Hepatocyte (in vitro differentiated cells): ENCODE data around the gene FOXL1. TPM values are rescaled to one million over a fixed set of nuclear protein-coding genes. Genes with fewer than 3 reads are reported as not detected.

Experiments
- DNase-seq: peaks from one replicate; pipeline ENCODE4 v3.0.0-alpha.2; 2016; ENCODE audit warnings: low spot score
- H2AFZ ChIP-seq: fragments of 200-600 bp; sonication (generic); 2 replicates; pipeline ENCODE4 v1.6.0; 2016; ENCODE audit warnings: antibody characterized with exemption, mild to moderate bottlenecking
- H3K27ac ChIP-seq: fragments of 200-600 bp; sonication (generic); 2 replicates; pipeline ENCODE4 v1.5.1; 2016; ENCODE audit warnings: mild to moderate bottlenecking
- H3K27me3 ChIP-seq: fragments of 200-600 bp; sonication (generic); 2 replicates; pipeline ENCODE4 v1.6.1; 2016
- H3K36me3 ChIP-seq: fragments of 200-600 bp; sonication (generic); replicated peaks from 2 replicates; pipeline ENCODE4 v1.5.1; 2016; ENCODE audit warnings: low read depth; ENCODE audit not compliant: insufficient read depth
- H3K4me1 ChIP-seq: fragments of 200-600 bp; sonication (generic); 2 replicates; pipeline ENCODE4 v1.5.1; 2016; ENCODE audit warnings: mild to moderate bottlenecking, moderate library complexity; ENCODE audit not compliant: insufficient read depth
- H3K4me2 ChIP-seq: fragments of 200-600 bp; sonication (generic); 2 replicates; pipeline ENCODE4 v1.6.0; 2016
- H3K4me3 ChIP-seq: fragments of 200-600 bp; sonication (generic); 2 replicates; pipeline ENCODE4 v1.5.1; 2016; ENCODE audit warnings: mild to moderate bottlenecking
- H3K79me2 ChIP-seq: fragments of 200-600 bp; sonication (generic); 2 replicates; pipeline ENCODE4 v1.6.0; 2017; ENCODE audit warnings: mild to moderate bottlenecking
- H3K9me2 ChIP-seq: fragments of 200-600 bp; sonication (generic); replicated peaks from 2 replicates; pipeline ENCODE4 v1.6.0; 2017; ENCODE audit warnings: mild to moderate bottlenecking; ENCODE audit not compliant: insufficient read depth
- H3K9me3 ChIP-seq: fragments of 200-600 bp; sonication (generic); 2 replicates; pipeline ENCODE4 v1.5.1; 2016; ENCODE audit warnings: low read depth, mild to moderate bottlenecking
- H4K20me1 ChIP-seq: fragments of 200-600 bp; sonication (generic); 2 replicates; pipeline ENCODE4 v1.6.0; 2016; ENCODE audit warnings: mild to moderate bottlenecking; ENCODE audit not compliant: insufficient read depth, poor library complexity, severe bottlenecking
- EZH2 ChIP-seq: fragments of 200-600 bp; sonication (generic); IDR thresholded peaks from 2 replicates; pipeline ENCODE4 v1.6.1; 2016; ENCODE audit warnings: antibody characterized with exemption, mild to moderate bottlenecking, borderline replicate concordance
- EZH2phosphoT487 ChIP-seq: fragments of 200-600 bp; sonication (generic); IDR thresholded peaks from one replicate; pipeline ENCODE4 v1.6.1; 2018; ENCODE audit warnings: antibody characterized with exemption, mild to moderate bottlenecking, low read depth, moderate library complexity; ENCODE audit not compliant: unreplicated experiment, severe bottlenecking
- WGBS: methylation state at CpG from one replicate; pipeline ENCODE4 v1.1.6; 2016; ENCODE audit warnings: low lambda C conversion rate; ENCODE audit errors: missing lambda C conversion rate; 5-methylcytosine and 5-hydroxymethylcytosine counted together
- polyA plus RNA-seq: library from polyadenylated mRNA; unstranded; fragments of >200 nt; fragmentation: Nextera tagmentation; extraction: Ambion mirVana; gene quantifications from 2 replicates; pipeline ENCODE4 v1.2.1, GENCODE V29; 2016
- total RNA-seq: library from RNA; depleted of rRNA; stranded (reverse); fragments of >200 nt; gene quantifications from 2 replicates; pipeline ENCODE4 v1.2.3, GENCODE V29; 2014
- TF ChIP-seq, protein P1 (sequence below): fragments of 200-600 bp; sonication (generic); IDR thresholded peaks from 2 replicates; pipeline ENCODE4 v1.5.1; 2016; ENCODE audit warnings: antibody characterized with exemption, mild to moderate bottlenecking; ENCODE audit not compliant: poor library complexity

Gene FOXL1
- total and polyA plus RNA-seq, 2 experiments from 2014 or later, result 1.3 to 3.1 TPM

GRCh38 chr16:86555704-86556075 is 22.7 kb upstream of the FOXL1 start:
- H3K27ac ChIP-seq, result peak overlapping the region; percentile 69
- peak overlapping the region; percentile 93 for H2AFZ ChIP-seq
- no peaks in the 10 kb centered on the region for H3K36me3 ChIP-seq
- 67% methylated on average over 15 of the region's 17 CpGs for WGBS
- DNase-seq, result no peak
- peak overlapping the region; percentile 89 for H3K4me2 ChIP-seq
- no peaks in the 10 kb centered on the region for H3K9me2 ChIP-seq
- H3K4me1 ChIP-seq, result peaks cover 10% of the 10 kb centered on the region
- H3K9me3 ChIP-seq, result no peaks in the 10 kb centered on the region
- H4K20me1 ChIP-seq, result no peaks in the 10 kb centered on the region
- TF ChIP-seq, protein P1, sequence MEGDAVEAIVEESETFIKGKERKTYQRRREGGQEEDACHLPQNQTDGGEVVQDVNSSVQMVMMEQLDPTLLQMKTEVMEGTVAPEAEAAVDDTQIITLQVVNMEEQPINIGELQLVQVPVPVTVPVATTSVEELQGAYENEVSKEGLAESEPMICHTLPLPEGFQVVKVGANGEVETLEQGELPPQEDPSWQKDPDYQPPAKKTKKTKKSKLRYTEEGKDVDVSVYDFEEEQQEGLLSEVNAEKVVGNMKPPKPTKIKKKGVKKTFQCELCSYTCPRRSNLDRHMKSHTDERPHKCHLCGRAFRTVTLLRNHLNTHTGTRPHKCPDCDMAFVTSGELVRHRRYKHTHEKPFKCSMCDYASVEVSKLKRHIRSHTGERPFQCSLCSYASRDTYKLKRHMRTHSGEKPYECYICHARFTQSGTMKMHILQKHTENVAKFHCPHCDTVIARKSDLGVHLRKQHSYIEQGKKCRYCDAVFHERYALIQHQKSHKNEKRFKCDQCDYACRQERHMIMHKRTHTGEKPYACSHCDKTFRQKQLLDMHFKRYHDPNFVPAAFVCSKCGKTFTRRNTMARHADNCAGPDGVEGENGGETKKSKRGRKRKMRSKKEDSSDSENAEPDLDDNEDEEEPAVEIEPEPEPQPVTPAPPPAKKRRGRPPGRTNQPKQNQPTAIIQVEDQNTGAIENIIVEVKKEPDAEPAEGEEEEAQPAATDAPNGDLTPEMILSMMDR, result no peak
- TF ChIP-seq EZH2phosphoT487 (no peak), EZH2 (no peak)
- H3K27me3 ChIP-seq, result no peaks in the 10 kb centered on the region
- H3K79me2 ChIP-seq, result peaks cover 11% of the 10 kb centered on the region
- H3K4me3 ChIP-seq, result peak overlapping the region; percentile 67

DNA sequence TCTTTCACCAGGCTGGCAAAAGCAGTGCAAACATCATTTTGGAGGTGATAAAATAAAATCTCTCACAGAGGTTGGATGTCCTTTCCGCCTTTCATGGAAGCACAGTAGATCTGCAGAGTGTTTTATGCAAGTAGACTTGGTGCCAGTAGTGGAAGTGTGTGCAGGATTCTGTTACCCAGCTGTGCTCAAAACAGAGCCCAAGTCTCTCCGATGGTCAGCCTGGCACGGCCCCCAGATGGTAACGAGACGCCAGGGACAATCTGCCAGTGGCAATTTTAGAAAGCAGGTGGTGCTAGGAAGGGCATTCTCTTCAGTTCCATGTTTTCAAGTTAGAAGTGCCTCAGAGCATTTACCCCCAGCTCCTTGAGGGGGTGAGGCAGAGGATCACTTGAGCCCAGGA is 21.8 kb upstream of the FOXL1 start:
- Histone ChIP-seq H4K20me1 (no peaks in the 10 kb centered on the region), H3K4me2 (no peak overlapping the region), H3K79me2 (peaks cover 11% of the 10 kb centered on the region), H3K9me3 (no peaks in the 10 kb centered on the region), H3K27me3 (no peaks in the 10 kb centered on the region), H2AFZ (no peak overlapping the region), H3K36me3 (no peaks in the 10 kb centered on the region), H3K4me3 (no peak overlapping the region), H3K27ac (no peak overlapping the region), H3K4me1 (peaks cover 10% of the 10 kb centered on the region), H3K9me2 (no peaks in the 10 kb centered on the region)
- WGBS, result 76% methylated on average over 5 of the region's 5 CpGs
- no peak for DNase-seq
- TF ChIP-seq EZH2 (no peak), EZH2phosphoT487 (no peak)
- TF ChIP-seq, protein P1, result no peak

DNA sequence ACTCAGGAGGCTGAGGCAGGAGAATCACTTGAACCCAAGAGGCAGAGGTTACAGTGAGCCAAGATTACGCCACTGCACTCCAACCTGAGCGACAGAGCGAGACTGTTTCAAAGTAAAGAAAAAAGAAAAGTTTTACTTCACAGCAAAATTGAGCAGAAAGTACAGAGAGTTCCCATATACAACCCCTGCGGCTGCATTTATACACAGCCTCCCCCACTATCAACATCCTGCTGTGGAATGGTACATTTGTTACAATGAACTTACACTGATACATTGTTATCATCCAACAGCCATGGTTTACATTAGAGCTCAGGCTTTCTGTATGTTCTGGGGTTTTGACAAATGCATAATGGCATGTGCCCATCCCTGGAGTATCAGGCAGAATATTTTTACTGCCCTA is 20.8 kb upstream of the FOXL1 start:
- no peak overlapping the region for H3K27ac ChIP-seq
- no peaks in the 10 kb centered on the region for H3K9me3 ChIP-seq
- H3K79me2 ChIP-seq, result peaks cover 11% of the 10 kb centered on the region
- H3K4me2 ChIP-seq, result no peak overlapping the region
- no peak overlapping the region for H3K4me3 ChIP-seq
- no peak overlapping the region for H2AFZ ChIP-seq
- no peak for TF ChIP-seq EZH2phosphoT487
- TF ChIP-seq EZH2, result no peak
- TF ChIP-seq, protein P1, result no peak
- no peaks in the 10 kb centered on the region for H3K9me2 ChIP-seq
- H4K20me1 ChIP-seq, result no peaks in the 10 kb centered on the region
- H3K27me3 ChIP-seq, result no peaks in the 10 kb centered on the region
- no peak for DNase-seq
- WGBS, result 86% methylated on average over 4 of the region's 4 CpGs
- H3K4me1 ChIP-seq, result peaks cover 10% of the 10 kb centered on the region
- H3K36me3 ChIP-seq, result no peaks in the 10 kb centered on the region
